Lung (tissue), 12 donors: ENCODE data around the gene IDH3G. TPM values are rescaled to one million over a fixed set of nuclear protein-coding genes. Genes with fewer than 3 reads are reported as not detected.

Source experiments
- ATAC-seq: fragments of 200-7000 bp; cut with Tn5 transposase; one replicate; pipeline ENCODE4 v1.9.1; 2020; ENCODE audit warnings: moderate number of reproducible peaks; ENCODE audit not compliant: insufficient read depth, low FRiP score
- DNase-seq, 3 donors: peaks; one replicate each; pipeline ENCODE4 v3.0.0-alpha.2; 2013 to 2017
- H3K27ac ChIP-seq, 2 donors: one replicate each; pipeline ENCODE4 v1.5.1; 2013; ENCODE audit warnings: mild to moderate bottlenecking in 2 of 2, moderate library complexity in 2 of 2, control low read depth in 1 of 2, inconsistent platforms in 1 of 2, low read depth in 1 of 2, low read length in 1 of 2
- H3K27me3 ChIP-seq, 3 donors: one replicate each; pipeline ENCODE4 v1.5.1; 2013; ENCODE audit warnings: low read length in 2 of 3; ENCODE audit not compliant: control insufficient read depth in 3 of 3, insufficient read depth in 3 of 3
- H3K36me3 ChIP-seq, 4 donors: one replicate each; pipeline ENCODE4 v1.5.1; 2013; ENCODE audit warnings: low read length in 4 of 4, mild to moderate bottlenecking in 1 of 4, moderate library complexity in 1 of 4; ENCODE audit not compliant: control insufficient read depth in 4 of 4, insufficient read depth in 4 of 4
- H3K4me1 ChIP-seq, 5 donors: one replicate each; pipeline ENCODE4 v1.5.1; 2013; ENCODE audit warnings: low read length in 5 of 5, mild to moderate bottlenecking in 2 of 5, moderate library complexity in 1 of 5; ENCODE audit not compliant: control insufficient read depth in 5 of 5, insufficient read depth in 5 of 5
- H3K4me3 ChIP-seq: one replicate; pipeline ENCODE4 v1.5.1; 2013; ENCODE audit warnings: mild to moderate bottlenecking, control low read depth, moderate library complexity
- H3K9ac ChIP-seq, 2 donors: one replicate each; pipeline ENCODE4 v1.5.1; 2013; ENCODE audit warnings: low read length in 2 of 2, control low read depth in 1 of 2; ENCODE audit not compliant: insufficient read depth in 1 of 2
- H3K9me3 ChIP-seq, 4 donors: one replicate each; pipeline ENCODE4 v1.5.1; 2013; ENCODE audit warnings: low read length in 3 of 4, mild to moderate bottlenecking in 1 of 4, moderate library complexity in 1 of 4; ENCODE audit not compliant: control insufficient read depth in 4 of 4, insufficient read depth in 3 of 4
- WGBS, 2 donors: extraction: QIAGEN DNeasy Blood & Tissue Kit; methylation state at CpG; one replicate each; pipeline ENCODE4 v1.1.7; 2013; 5-methylcytosine and 5-hydroxymethylcytosine counted together
- polyA plus RNA-seq, 2 donors: library from polyadenylated mRNA; stranded (reverse); fragments of 200-250 nt; gene quantifications; one replicate each; pipeline ENCODE4 v1.2.1, GENCODE V29; 2013
- total RNA-seq, 2 donors: library from RNA; depleted of rRNA in 1 of 2; stranded (reverse); fragments of >200 nt in 1 of 2; gene quantifications; one replicate each; pipeline ENCODE4 v1.2.1, GENCODE V29; 2014 to 2021
- TF ChIP-seq, protein P1 (sequence below): IDR thresholded peaks from 2 replicates; pipeline ENCODE4 v1.5.1; 2012; ENCODE audit warnings: mild to moderate bottlenecking; ENCODE audit errors: control extremely low read depth, extremely low read depth
- donor health status: control.
- donor health status: control.
- donor health status: Bipolar disorder and iron deficiency.
- donor health status: healthy.
- donor health status: DM: yes; HTN: yes; CAD: no.

The IDH3G gene
- total and polyA plus RNA-seq, 4 donors = 30.4 to 65.5 (median 54.7) TPM

- Histone ChIP-seq H3K4me3 (no peak overlapping the region), H3K9me3 (peaks cover 0 to 5% (median 0%) of the 10 kb centered on the region in 4 donors), H3K27ac (peak overlapping the region in 1 of 2 donors; percentile 63), H3K4me1 (peaks cover 0 to 16% (median 10%) of the 10 kb centered on the region in 5 donors), H3K36me3 (no peaks in the 10 kb centered on the region), H3K27me3 (no peaks in the 10 kb centered on the region), H3K9ac (no peak overlapping the region)
- DNase-seq = peak; percentile 45 to 60 (median 57)
- ATAC-seq = no peak
- TF ChIP-seq, protein P1, sequence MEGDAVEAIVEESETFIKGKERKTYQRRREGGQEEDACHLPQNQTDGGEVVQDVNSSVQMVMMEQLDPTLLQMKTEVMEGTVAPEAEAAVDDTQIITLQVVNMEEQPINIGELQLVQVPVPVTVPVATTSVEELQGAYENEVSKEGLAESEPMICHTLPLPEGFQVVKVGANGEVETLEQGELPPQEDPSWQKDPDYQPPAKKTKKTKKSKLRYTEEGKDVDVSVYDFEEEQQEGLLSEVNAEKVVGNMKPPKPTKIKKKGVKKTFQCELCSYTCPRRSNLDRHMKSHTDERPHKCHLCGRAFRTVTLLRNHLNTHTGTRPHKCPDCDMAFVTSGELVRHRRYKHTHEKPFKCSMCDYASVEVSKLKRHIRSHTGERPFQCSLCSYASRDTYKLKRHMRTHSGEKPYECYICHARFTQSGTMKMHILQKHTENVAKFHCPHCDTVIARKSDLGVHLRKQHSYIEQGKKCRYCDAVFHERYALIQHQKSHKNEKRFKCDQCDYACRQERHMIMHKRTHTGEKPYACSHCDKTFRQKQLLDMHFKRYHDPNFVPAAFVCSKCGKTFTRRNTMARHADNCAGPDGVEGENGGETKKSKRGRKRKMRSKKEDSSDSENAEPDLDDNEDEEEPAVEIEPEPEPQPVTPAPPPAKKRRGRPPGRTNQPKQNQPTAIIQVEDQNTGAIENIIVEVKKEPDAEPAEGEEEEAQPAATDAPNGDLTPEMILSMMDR = no peak
- WGBS, 2 donors = 10 to 50% methylated on average over 11 to 21 of the region's 21 CpGs
These were observed 27.9 kb downstream of the IDH3G start for GRCh38 chrX:153766098-153766817.

DNA sequence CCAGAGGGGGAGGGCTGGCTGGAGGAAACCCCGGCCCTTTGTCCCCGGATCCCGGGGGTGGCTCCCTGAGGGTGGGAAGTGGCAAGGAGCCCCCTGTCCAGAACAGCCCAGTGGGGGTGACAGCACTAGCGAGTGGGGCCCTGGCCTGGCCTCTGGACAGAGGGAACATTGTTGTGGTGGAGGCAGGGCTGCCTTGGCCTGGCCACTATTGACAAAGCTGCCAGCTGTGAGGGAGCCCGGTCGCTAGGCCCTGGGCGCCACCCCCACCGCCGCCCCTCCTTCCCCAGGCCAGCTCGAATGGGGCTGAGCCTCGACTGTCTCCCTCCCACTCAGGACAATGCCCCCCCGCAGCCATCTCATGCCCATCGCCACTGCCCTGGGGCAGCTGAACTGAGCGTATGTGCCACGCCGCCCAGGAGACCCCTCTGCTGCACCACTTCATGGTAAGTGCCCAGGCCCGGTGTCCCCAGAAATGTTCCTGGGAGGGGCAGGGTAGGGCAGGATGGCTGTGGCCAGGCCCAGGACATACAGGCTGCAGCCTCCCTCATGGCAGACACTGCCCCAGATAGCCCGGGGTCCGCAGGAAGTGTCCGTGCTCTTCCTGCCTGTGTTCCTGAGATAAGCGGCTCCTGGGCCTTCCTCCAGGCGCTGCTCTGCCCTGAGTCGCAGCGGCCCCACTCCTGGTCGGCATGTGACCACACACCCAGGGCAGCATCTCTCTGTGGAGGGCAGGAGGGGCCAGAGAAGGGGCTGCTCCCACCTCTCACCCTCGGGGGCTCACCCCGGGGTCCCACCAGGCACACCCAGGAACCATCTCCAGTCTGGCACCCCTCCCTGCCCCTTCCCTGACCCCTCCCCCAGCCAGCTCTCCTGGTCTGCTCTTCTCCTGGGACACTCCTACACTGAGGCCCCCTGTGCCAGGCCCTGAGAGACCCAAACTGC is 28.8 kb downstream of the IDH3G start:
- peak in 1 of 3 donors; percentile 12 for DNase-seq
- no peak for ATAC-seq
- Histone ChIP-seq H3K9ac (no peak overlapping the region), H3K4me3 (no peak overlapping the region), H3K27ac (peak overlapping the region in 1 of 2 donors; percentile 63), H3K9me3 (peaks cover 0 to 5% (median 0%) of the 10 kb centered on the region in 4 donors), H3K4me1 (peaks cover 0 to 16% (median 10%) of the 10 kb centered on the region in 5 donors), H3K27me3 (no peaks in the 10 kb centered on the region), H3K36me3 (no peaks in the 10 kb centered on the region)
- 66 to 84% methylated on average over 13 to 27 of the region's 27 CpGs for WGBS, 2 donors
- TF ChIP-seq, protein P1 = no peak

DNA sequence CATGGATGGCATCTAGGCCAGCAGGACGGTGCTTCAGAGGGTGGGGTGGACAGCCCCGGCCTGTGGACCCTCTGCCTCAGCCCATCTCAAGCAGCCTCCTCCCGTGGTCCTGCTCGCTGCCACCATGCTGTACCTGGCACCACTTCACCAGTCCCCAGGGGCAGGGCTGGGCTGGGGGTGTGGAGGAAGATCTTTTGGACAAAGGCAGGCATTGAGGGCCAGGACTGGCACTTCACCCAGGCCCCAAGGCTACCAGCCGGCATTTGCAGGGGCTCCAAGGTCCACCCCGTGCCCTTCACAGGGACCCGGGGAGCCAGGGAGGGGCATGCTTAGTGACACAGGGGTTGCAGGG is 29.4 kb downstream of the IDH3G start:
- WGBS, 2 donors = 83 to 84% methylated on average over 4 to 7 of the region's 7 CpGs
- H3K4me3 ChIP-seq = no peak overlapping the region
- peaks cover 0 to 5% (median 0%) of the 10 kb centered on the region in 4 donors for H3K9me3 ChIP-seq
- H3K27me3 ChIP-seq = no peaks in the 10 kb centered on the region
- TF ChIP-seq, protein P1 = no peak
- no peaks in the 10 kb centered on the region for H3K36me3 ChIP-seq
- H3K4me1 ChIP-seq = peaks cover 0 to 16% (median 10%) of the 10 kb centered on the region in 5 donors
- ATAC-seq (no peak), DNase-seq (no peak)
- no peak overlapping the region for H3K9ac ChIP-seq
- H3K27ac ChIP-seq = peak overlapping the region in 1 of 2 donors; percentile 26
